Posterior vena cava (tissue), 2 donors: ENCODE results near the gene MRPL44. TPM values are rescaled to one million over a fixed set of nuclear protein-coding genes. Genes with fewer than 3 reads are reported as not detected.

Source experiments
- DNase-seq: peaks from one replicate; pipeline ENCODE4 v3.0.0-alpha.2; 2020; ENCODE audit warnings: low spot score
- intact Hi-C, 2 donors: fragments of 100-400 bp; cut with DNase I; formaldehyde crosslinking; loops; one replicate each; pipeline versions ENCODE4 v1.14.1 to v1.14.2; 2022 to 2023
- long read RNA-seq, 2 donors: library from polyadenylated mRNA; unstranded; transcript quantifications; one replicate each; pipeline ENCODE4 v2.0.0, GENCODE V29; 2020 to 2021
- total RNA-seq, 2 donors: library from RNA; stranded (reverse); fragmentation: NEBNext Ultra II Directional; extraction: Animal tissue kit (Norgen Biotek cat#: 25700); gene quantifications; one replicate each; pipeline ENCODE4 v1.2.1, GENCODE V29; 2021
- donor health status: DM: yes; HTN: yes; CAD: no.
- donor health status: DM: yes; HTN: yes; CAD: no.

The MRPL44 gene
- 10 to 100 TPM; 10.4 to 12.2 TPM for total RNA-seq
- long read RNA-seq, donor 1, transcript MRPL44-201 (4 exons, 1,748 nt): major isoform, 12 of 12 reads
- long read RNA-seq, donor 1, partial matches to known transcripts: 0 of 12 reads
- long read RNA-seq, donor 1, other reads (novel, unspliced or antisense): 0 of 12 reads
- long read RNA-seq, donor 2, transcript MRPL44-201 (4 exons, 1,748 nt): major isoform, 82 of 83 reads
- long read RNA-seq, donor 2, partial matches to known transcripts: 0 of 83 reads
- long read RNA-seq, donor 2, other reads (novel, unspliced or antisense): 1 of 83 reads

- peak; percentile 99 for DNase-seq
- intact Hi-C loops: no loop called here
Observed at GRCh38 chr2:223957092-223957851, at the start of gene MRPL44. MRPL44 (plus strand) TSS chr2:223957463; CDS start chr2:223957473, 10 bp downstream.

- intact Hi-C loops: no loop called here
Observed at GRCh38 chr2:223908304-223908998, 48.8 kb upstream of the MRPL44 start.

GRCh38 chr2:223909001-223909741 lies 48.1 kb upstream of the MRPL44 start:
- intact Hi-C loops: no loop called here
- DNase-seq: no peak

More at GRCh38 chr2:223908304-223908998, 48.8 kb upstream of the MRPL44 start:
- DNase-seq: no peak

- no peak for DNase-seq
- intact Hi-C loops: no loop called here
Observed at GRCh38 chr2:223914324-223914723, 42.9 kb upstream of the MRPL44 start.

GRCh38 chr2:223915071-223915470 lies 42.2 kb upstream of the MRPL44 start:
- DNase-seq: no peak
- intact Hi-C loops: no loop called here

GRCh38 chr2:223916181-223916920 lies 40.9 kb upstream of the MRPL44 start:
- DNase-seq: no peak
- intact Hi-C loops: no loop called here

GRCh38 chr2:223918671-223919134 lies 38.6 kb upstream of the MRPL44 start:
- DNase-seq: peak; percentile 62
- intact Hi-C loops: no loop called here

GRCh38 chr2:223920109-223920508 lies 37.2 kb upstream of the MRPL44 start:
- peak; percentile 65 for DNase-seq
- intact Hi-C loops: no loop called here

- intact Hi-C loops: no loop called here
- no peak for DNase-seq
Observed at GRCh38 chr2:223921204-223921603, 36.1 kb upstream of the MRPL44 start.

- no peak for DNase-seq
- intact Hi-C loops: no loop called here
Observed at GRCh38 chr2:223922308-223922707, 35.0 kb upstream of the MRPL44 start.

- no peak for DNase-seq
- intact Hi-C loops: no loop called here
Observed at GRCh38 chr2:223923976-223924375, 33.3 kb upstream of the MRPL44 start.

- no peak for DNase-seq
- intact Hi-C loops: no loop called here
Observed at GRCh38 chr2:223925106-223925505, 32.2 kb upstream of the MRPL44 start.

GRCh38 chr2:223928113-223929006 lies 28.9 kb upstream of the MRPL44 start:
- DNase-seq: peak; percentile 62
- intact Hi-C loops: no loop called here

- intact Hi-C loops: no loop called here
- DNase-seq: no peak
Observed at GRCh38 chr2:223929571-223930102, 27.6 kb upstream of the MRPL44 start.

- intact Hi-C loops: no loop called here
- DNase-seq: peak; percentile 88
Observed at GRCh38 chr2:223930103-223930976, 26.9 kb upstream of the MRPL44 start.
